HG03378 (cell line): Measurements from ENCODE around the gene BAZ1B.
"Not testable (repeated sequence)": the region's sequence is repeated elsewhere in the genome, so short reads cannot be mapped to it uniquely, and the experiment has no call there.

ENCODE experiments used
- ATAC-seq: cut with Tn5 transposase; IDR thresholded peaks from one replicate; pipeline ENCODE4 v1.9.1; 2021; ENCODE audit warnings: mild to moderate bottlenecking, moderate library complexity; ENCODE audit not compliant: unreplicated experiment

BAZ1B gene

GRCh38 chr7:73509463-73509862 is 12.6 kb downstream of the BAZ1B start:
- no peak for ATAC-seq

GRCh38 chr7:73507556-73507955 is 14.5 kb downstream of the BAZ1B start:
- no peak for ATAC-seq

GRCh38 chr7:73504920-73505319 is 17.2 kb downstream of the BAZ1B start:
- ATAC-seq, result no peak

GRCh38 chr7:73504017-73504416 is 18.1 kb downstream of the BAZ1B start:
- ATAC-seq, result no peak

- no peak for ATAC-seq
These were observed 18.9 kb downstream of the BAZ1B start for GRCh38 chr7:73503229-73503628.

GRCh38 chr7:73496626-73497025 is 25.5 kb downstream of the BAZ1B start:
- no peak for ATAC-seq

GRCh38 chr7:73495507-73495906 is 26.6 kb downstream of the BAZ1B start:
- ATAC-seq, result not testable (repeated sequence)

- no peak for ATAC-seq
These were observed 32.1 kb downstream of the BAZ1B start for GRCh38 chr7:73489976-73490375.

- ATAC-seq, result no peak
These were observed 34.6 kb downstream of the BAZ1B start for GRCh38 chr7:73487486-73487885.

- ATAC-seq, result no peak
These were observed 38.9 kb downstream of the BAZ1B start for GRCh38 chr7:73483171-73483570.

- ATAC-seq, result no peak
These were observed 39.3 kb downstream of the BAZ1B start for GRCh38 chr7:73482746-73483145.

- ATAC-seq, result not testable (repeated sequence)
These were observed 40.6 kb downstream of the BAZ1B start for GRCh38 chr7:73481521-73481920.

GRCh38 chr7:73478549-73478948 is 43.5 kb downstream of the BAZ1B start:
- no peak for ATAC-seq

- ATAC-seq, result no peak
These were observed 44.7 kb downstream of the BAZ1B start for GRCh38 chr7:73477376-73477775.

GRCh38 chr7:73470208-73470607 is 51.9 kb downstream of the BAZ1B start:
- ATAC-seq, result no peak

- not testable (repeated sequence) for ATAC-seq
These were observed 55.0 kb downstream of the BAZ1B start for GRCh38 chr7:73467046-73467445.

- ATAC-seq, result no peak
These were observed 56.0 kb downstream of the BAZ1B start for GRCh38 chr7:73466112-73466511.

GRCh38 chr7:73463966-73464365 is 58.1 kb downstream of the BAZ1B start:
- ATAC-seq, result no peak

GRCh38 chr7:73463260-73463659 is 58.8 kb downstream of the BAZ1B start:
- ATAC-seq, result no peak

GRCh38 chr7:73461782-73462285 is 60.3 kb downstream of the BAZ1B start:
- no peak for ATAC-seq

- ATAC-seq, result no peak
These were observed 67.7 kb downstream of the BAZ1B start for GRCh38 chr7:73454424-73454823.

GRCh38 chr7:73452999-73453635 is 69.0 kb downstream of the BAZ1B start:
- ATAC-seq, result no peak

- no peak for ATAC-seq
These were observed 70.2 kb downstream of the BAZ1B start for GRCh38 chr7:73451780-73452398.
